ENCODE results near the gene ATG2A. TPM values are rescaled to one million over a fixed set of nuclear protein-coding genes. Genes with fewer than 3 reads are reported as not detected.

Gene ATG2A
- polyA plus RNA-seq (2013), result 16.5 and 17.3 TPM in 2 replicates

DNA sequence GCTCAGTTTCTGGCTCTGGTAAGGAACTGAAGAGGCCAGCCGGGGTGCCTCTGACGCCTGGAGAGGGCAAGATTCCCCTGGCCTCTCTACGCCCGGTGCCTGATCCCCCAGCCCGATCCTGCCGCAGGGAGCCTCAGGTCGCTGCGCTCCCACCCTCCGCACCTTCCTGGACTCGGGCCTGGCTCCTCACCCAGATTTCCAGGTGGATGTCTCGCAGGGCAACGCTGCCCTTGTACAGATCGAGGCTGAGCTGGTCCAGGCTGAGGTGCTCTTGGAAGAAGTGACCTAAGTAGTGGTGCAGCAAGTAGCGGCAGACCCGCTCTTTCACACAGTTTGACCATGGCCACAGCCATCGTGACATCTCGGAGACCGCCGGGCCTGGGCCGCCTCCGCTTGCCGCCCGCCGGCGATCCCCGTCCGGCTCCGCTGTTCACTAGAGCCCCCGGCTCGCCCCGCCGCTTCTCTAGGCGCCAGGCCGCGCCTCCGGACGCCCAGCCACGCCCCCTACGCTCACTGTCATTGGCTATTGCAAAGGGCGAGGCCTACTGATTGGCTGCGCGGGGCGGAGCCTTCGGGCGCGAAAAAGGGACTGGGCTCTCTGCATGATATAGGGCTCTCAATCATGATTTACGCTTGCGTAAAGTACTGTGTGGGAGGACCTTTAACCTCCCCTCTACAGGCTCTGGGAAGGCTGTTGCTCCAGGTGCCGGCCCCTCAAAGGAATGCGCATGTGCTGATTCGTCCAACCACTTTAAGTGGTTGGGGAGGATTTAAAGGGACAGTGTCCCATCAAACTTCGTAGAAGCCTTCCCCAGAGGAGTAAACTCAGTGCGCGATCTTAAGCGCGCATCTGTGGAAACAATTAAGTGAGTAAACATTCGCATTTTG is at the start of gene ATG2A:
Gene ATG2A, minus strand, starts transcription at position 435 of the 888 bp plus-strand sequence. Its CDS starts 74 bp downstream, at position 361.
- peak; percentile 99 to 100 for DNase-seq
- Histone ChIP-seq H3K4me2 (ENCODE audit: low read length) (peak within 1 kb of the TSS; percentile 75), H3K4me1 (ENCODE audit: control insufficient read depth in 1 of 2, insufficient read depth in 2 of 2, low read length in 2 of 2) (peaks cover 4 to 8% of the 10 kb centered on the region in 2 experiments), H3K4me3 (ENCODE audit: low read depth, low read length) (peak within 1 kb of the TSS; percentile 77), H3K9ac (ENCODE audit: low read length) (peak within 1 kb of the TSS; percentile 77), H3K27me3 (ENCODE audit: insufficient read depth, low read length) (no peaks in the 10 kb centered on the region), H2BK5ac (ENCODE audit: low read depth, low read length, poor library complexity) (peak within 1 kb of the TSS; percentile 28), H3K14ac (ENCODE audit: low read length) (peak within 1 kb of the TSS; percentile 79), H2AK5ac (ENCODE audit: low read length) (peak within 1 kb of the TSS; percentile 17), H2BK120ac (ENCODE audit: insufficient read depth, low read length, poor library complexity) (peak within 1 kb of the TSS; percentile 26), H2BK12ac (ENCODE audit: low read length) (no peak within 1 kb of the TSS), H3K36me3 (ENCODE audit: control insufficient read depth in 1 of 2, insufficient read depth in 2 of 2, low read length in 2 of 2) (peaks cover 21 to 23% of the 10 kb centered on the region in 2 experiments), H2AFZ (ENCODE audit: insufficient read depth, low read length, poor library complexity) (peak within 1 kb of the TSS; percentile 24), H3K18ac (ENCODE audit: low read length) (peak within 1 kb of the TSS; percentile 58), H3K4ac (ENCODE audit: low read depth, low read length) (peak within 1 kb of the TSS; percentile 81), H3K23ac (ENCODE audit: low read length) (no peak within 1 kb of the TSS), H4K12ac (ENCODE audit: low read depth, low read length) (peak within 1 kb of the TSS; percentile 63), H3K9me3 (ENCODE audit: insufficient read depth, low read depth, low read length) (peaks cover 2% of the 10 kb centered on the region), H3K79me1 (ENCODE audit: low read length) (peaks cover 6% of the 10 kb centered on the region), H3K27ac (ENCODE audit: low read depth, low read length) (peak within 1 kb of the TSS; percentile 16), H4K91ac (ENCODE audit: low read depth, low read length) (peak within 1 kb of the TSS; percentile 64), H4K8ac (ENCODE audit: low read depth, low read length) (peak within 1 kb of the TSS; percentile 64), H3K79me2 (ENCODE audit: control insufficient read depth, insufficient read depth, low read length, poor library complexity) (peaks cover 4% of the 10 kb centered on the region)
- WGBS (ENCODE audit: extremely low coverage, insufficient coverage, insufficient read length), result no CpG with 5 or more reads among the region's 57 CpGs

DNA sequence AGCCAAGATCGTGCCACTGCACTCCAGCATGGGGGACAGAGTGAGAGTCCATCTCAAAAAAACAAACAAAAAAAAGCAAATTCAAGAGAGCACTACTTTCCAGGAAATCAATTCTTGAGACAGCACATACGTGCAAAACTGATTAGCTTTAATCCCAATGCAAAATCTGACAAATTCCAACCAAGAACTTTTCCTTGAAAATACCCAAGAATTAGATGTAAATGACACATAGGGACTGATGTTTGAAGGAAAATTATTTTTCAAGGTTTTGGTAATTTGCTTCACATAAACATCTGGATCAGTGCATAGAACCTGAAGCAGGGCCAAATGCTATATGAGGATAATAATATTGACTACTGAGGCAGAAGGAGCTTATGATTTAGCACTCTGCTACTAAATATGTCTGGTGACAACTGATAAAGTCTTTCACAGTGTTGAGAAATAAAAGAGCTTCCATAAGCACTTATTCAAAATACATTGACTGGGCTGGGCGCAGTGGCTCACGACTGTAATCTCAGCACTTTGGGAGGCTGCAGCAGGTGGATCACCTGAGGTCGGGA is 46.1 kb upstream of the ATG2A start:
- H3K79me1 ChIP-seq (ENCODE audit: low read length), result no peaks in the 10 kb centered on the region
- H3K4me3 ChIP-seq (ENCODE audit: low read depth, low read length), result no peak overlapping the region
- WGBS (ENCODE audit: extremely low coverage, insufficient coverage, insufficient read length), result no CpG with 5 or more reads among the region's 5 CpGs
- H3K18ac ChIP-seq (ENCODE audit: low read length), result no peak overlapping the region
- no peak overlapping the region for H3K4ac ChIP-seq (ENCODE audit: low read depth, low read length)
- no peak overlapping the region for H3K4me2 ChIP-seq (ENCODE audit: low read length)
- DNase-seq, result no peak
- no peak overlapping the region for H4K91ac ChIP-seq (ENCODE audit: low read depth, low read length)
- H3K36me3 ChIP-seq (ENCODE audit: control insufficient read depth in 1 of 2, insufficient read depth in 2 of 2, low read length in 2 of 2), result no peaks in the 10 kb centered on the region
- no peak overlapping the region for H3K9ac ChIP-seq (ENCODE audit: low read length)
- no peak overlapping the region for H2AFZ ChIP-seq (ENCODE audit: insufficient read depth, low read length, poor library complexity)
- H2AK5ac ChIP-seq (ENCODE audit: low read length), result no peak overlapping the region
- no peaks in the 10 kb centered on the region for H3K4me1 ChIP-seq (ENCODE audit: control insufficient read depth in 1 of 2, insufficient read depth in 2 of 2, low read length in 2 of 2)
- H3K9me3 ChIP-seq (ENCODE audit: insufficient read depth, low read depth, low read length), result no peaks in the 10 kb centered on the region
- H3K79me2 ChIP-seq (ENCODE audit: control insufficient read depth, insufficient read depth, low read length, poor library complexity), result no peaks in the 10 kb centered on the region
- no peak overlapping the region for H2BK5ac ChIP-seq (ENCODE audit: low read depth, low read length, poor library complexity)
- no peak overlapping the region for H3K14ac ChIP-seq (ENCODE audit: low read length)
- H3K27ac ChIP-seq (ENCODE audit: low read depth, low read length), result no peak overlapping the region
- no peak overlapping the region for H2BK120ac ChIP-seq (ENCODE audit: insufficient read depth, low read length, poor library complexity)
- no peak overlapping the region for H3K23ac ChIP-seq (ENCODE audit: low read length)
- H4K8ac ChIP-seq (ENCODE audit: low read depth, low read length), result no peak overlapping the region
- H4K12ac ChIP-seq (ENCODE audit: low read depth, low read length), result no peak overlapping the region
- H2BK12ac ChIP-seq (ENCODE audit: low read length), result no peak overlapping the region
- no peaks in the 10 kb centered on the region for H3K27me3 ChIP-seq (ENCODE audit: insufficient read depth, low read length)

DNA sequence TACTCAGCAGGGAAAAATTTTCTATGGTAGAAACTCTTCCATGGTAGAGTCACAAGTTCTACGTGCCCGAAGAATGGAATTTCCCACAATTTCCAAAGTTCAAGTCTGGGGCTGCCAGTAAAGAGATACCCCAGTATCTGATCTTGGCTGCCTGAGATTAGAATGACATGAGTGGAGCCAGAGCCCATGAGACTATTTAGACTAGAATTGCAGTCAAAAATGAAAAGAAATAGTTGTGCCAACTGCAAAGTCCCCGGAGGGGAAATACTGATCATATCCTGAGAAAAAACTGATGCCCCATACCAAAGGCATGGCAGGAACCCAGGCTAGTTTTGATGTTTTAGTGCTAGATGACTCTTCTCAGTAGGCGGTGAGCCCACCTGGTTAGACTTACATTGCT is 43.7 kb upstream of the ATG2A start:
- H3K9ac ChIP-seq (ENCODE audit: low read length), result no peak overlapping the region
- H2AK5ac ChIP-seq (ENCODE audit: low read length), result no peak overlapping the region
- H4K12ac ChIP-seq (ENCODE audit: low read depth, low read length), result no peak overlapping the region
- no peak overlapping the region for H2AFZ ChIP-seq (ENCODE audit: insufficient read depth, low read length, poor library complexity)
- H3K36me3 ChIP-seq (ENCODE audit: control insufficient read depth in 1 of 2, insufficient read depth in 2 of 2, low read length in 2 of 2), result no peaks in the 10 kb centered on the region
- no peak overlapping the region for H3K4me2 ChIP-seq (ENCODE audit: low read length)
- peak in 1 of 2 donors; percentile 20 for DNase-seq
- H3K18ac ChIP-seq (ENCODE audit: low read length), result no peak overlapping the region
- no peaks in the 10 kb centered on the region for H3K4me1 ChIP-seq (ENCODE audit: control insufficient read depth in 1 of 2, insufficient read depth in 2 of 2, low read length in 2 of 2)
- no peaks in the 10 kb centered on the region for H3K79me1 ChIP-seq (ENCODE audit: low read length)
- no peak overlapping the region for H3K27ac ChIP-seq (ENCODE audit: low read depth, low read length)
- H3K9me3 ChIP-seq (ENCODE audit: insufficient read depth, low read depth, low read length), result no peaks in the 10 kb centered on the region
- no peaks in the 10 kb centered on the region for H3K79me2 ChIP-seq (ENCODE audit: control insufficient read depth, insufficient read depth, low read length, poor library complexity)
- no peak overlapping the region for H4K8ac ChIP-seq (ENCODE audit: low read depth, low read length)
- no peaks in the 10 kb centered on the region for H3K27me3 ChIP-seq (ENCODE audit: insufficient read depth, low read length)
- no peak overlapping the region for H3K4ac ChIP-seq (ENCODE audit: low read depth, low read length)
- no peak overlapping the region for H2BK5ac ChIP-seq (ENCODE audit: low read depth, low read length, poor library complexity)
- WGBS (ENCODE audit: extremely low coverage, insufficient coverage, insufficient read length), result no CpG with 5 or more reads among the region's 4 CpGs
- no peak overlapping the region for H3K4me3 ChIP-seq (ENCODE audit: low read depth, low read length)
- H2BK120ac ChIP-seq (ENCODE audit: insufficient read depth, low read length, poor library complexity), result no peak overlapping the region
- no peak overlapping the region for H2BK12ac ChIP-seq (ENCODE audit: low read length)
- no peak overlapping the region for H4K91ac ChIP-seq (ENCODE audit: low read depth, low read length)
- H3K23ac ChIP-seq (ENCODE audit: low read length), result no peak overlapping the region
- no peak overlapping the region for H3K14ac ChIP-seq (ENCODE audit: low read length)

DNA sequence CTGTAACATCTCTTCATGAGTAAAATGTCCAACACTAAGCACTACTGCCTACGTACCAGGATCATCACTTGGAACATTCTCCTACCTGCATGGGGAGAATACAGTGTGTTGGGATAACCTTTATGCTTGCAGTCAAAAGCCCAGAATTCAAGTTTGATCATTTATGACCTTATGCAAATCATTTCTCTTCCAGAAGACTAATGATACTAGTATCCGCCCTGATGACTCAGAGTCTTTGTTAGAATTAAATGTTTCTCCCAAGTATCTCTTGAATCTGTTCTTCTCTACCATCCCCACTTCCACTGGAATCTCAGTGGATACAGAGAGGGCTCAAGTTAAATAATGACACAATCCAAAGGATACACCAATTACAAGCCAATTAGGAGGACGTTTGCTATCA is 42.5 kb upstream of the ATG2A start:
- Histone ChIP-seq H2AFZ (ENCODE audit: insufficient read depth, low read length, poor library complexity) (no peak overlapping the region), H3K4me1 (ENCODE audit: control insufficient read depth in 1 of 2, insufficient read depth in 2 of 2, low read length in 2 of 2) (no peaks in the 10 kb centered on the region), H3K4me2 (ENCODE audit: low read length) (no peak overlapping the region), H3K4ac (ENCODE audit: low read depth, low read length) (no peak overlapping the region), H3K79me2 (ENCODE audit: control insufficient read depth, insufficient read depth, low read length, poor library complexity) (no peaks in the 10 kb centered on the region), H3K4me3 (ENCODE audit: low read depth, low read length) (no peak overlapping the region), H3K79me1 (ENCODE audit: low read length) (no peaks in the 10 kb centered on the region), H3K9me3 (ENCODE audit: insufficient read depth, low read depth, low read length) (no peaks in the 10 kb centered on the region), H2AK5ac (ENCODE audit: low read length) (no peak overlapping the region), H3K27me3 (ENCODE audit: insufficient read depth, low read length) (no peaks in the 10 kb centered on the region), H4K8ac (ENCODE audit: low read depth, low read length) (no peak overlapping the region), H2BK12ac (ENCODE audit: low read length) (no peak overlapping the region), H2BK5ac (ENCODE audit: low read depth, low read length, poor library complexity) (no peak overlapping the region), H3K23ac (ENCODE audit: low read length) (no peak overlapping the region), H3K14ac (ENCODE audit: low read length) (no peak overlapping the region), H3K27ac (ENCODE audit: low read depth, low read length) (no peak overlapping the region), H4K91ac (ENCODE audit: low read depth, low read length) (no peak overlapping the region), H4K12ac (ENCODE audit: low read depth, low read length) (no peak overlapping the region), H3K9ac (ENCODE audit: low read length) (no peak overlapping the region), H2BK120ac (ENCODE audit: insufficient read depth, low read length, poor library complexity) (no peak overlapping the region), H3K36me3 (ENCODE audit: control insufficient read depth in 1 of 2, insufficient read depth in 2 of 2, low read length in 2 of 2) (no peaks in the 10 kb centered on the region), H3K18ac (ENCODE audit: low read length) (no peak overlapping the region)
- WGBS (ENCODE audit: extremely low coverage, insufficient coverage, insufficient read length), result no CpG with 5 or more reads among the region's 3 CpGs
- DNase-seq, result no peak
